Activated naive CD8-positive, alpha-beta T cell treated with anti-CD3 and anti-CD28 coated beads, Interleukin-2, amount 50 U/mL, for 16 hours (primary cell): ENCODE measurements around the gene SEC31B.
A peak's percentile ranks its signal among the peaks of the same experiment; 100 is the strongest.

ENCODE experiments used
- DNase-seq: peaks from one replicate; pipeline ENCODE4 v3.0.0-alpha.2; 2020; ENCODE audit warnings: low read depth, low spot score

The SEC31B gene

DNA sequence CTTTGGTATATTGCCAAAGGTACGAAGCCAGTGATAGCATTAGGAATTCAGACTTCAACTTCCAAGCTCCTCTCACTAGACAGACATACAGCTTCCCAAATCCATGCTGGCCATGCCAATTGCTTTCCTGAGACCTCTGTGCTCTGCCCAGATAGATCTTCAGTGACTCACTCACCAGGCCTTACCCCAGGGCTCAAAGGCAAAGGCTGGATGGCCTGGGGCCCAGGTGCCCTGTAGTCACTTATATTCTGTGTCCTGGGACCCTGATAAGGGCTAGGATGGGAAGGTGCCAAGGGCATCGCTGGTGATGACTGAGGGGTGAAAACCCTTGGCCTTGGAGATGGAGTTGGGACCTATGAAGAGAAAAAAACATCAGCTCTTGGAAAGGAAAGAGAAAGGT is 29.1 kb downstream of the SEC31B start:
- DNase-seq, result no peak

DNA sequence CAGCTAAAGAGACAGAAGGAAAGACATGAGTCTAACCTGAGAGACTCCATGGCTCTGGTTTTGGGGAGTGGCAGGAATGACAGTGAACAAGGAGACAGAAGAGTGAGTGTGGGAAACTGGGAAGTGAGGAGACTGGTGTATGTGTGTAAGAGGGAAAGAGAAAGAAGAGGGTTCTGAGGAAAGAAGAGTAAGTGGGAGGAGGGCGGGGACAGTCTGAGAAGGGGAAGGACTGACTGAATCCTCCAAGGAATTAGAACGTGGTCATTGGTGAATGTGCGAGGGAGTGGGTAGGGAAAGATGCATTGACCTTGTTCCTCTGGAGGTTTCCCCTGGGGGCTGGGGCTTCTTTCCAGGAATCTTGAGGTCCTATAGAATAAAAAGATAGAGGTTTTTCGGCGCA is 30.3 kb downstream of the SEC31B start:
- no peak for DNase-seq

DNA sequence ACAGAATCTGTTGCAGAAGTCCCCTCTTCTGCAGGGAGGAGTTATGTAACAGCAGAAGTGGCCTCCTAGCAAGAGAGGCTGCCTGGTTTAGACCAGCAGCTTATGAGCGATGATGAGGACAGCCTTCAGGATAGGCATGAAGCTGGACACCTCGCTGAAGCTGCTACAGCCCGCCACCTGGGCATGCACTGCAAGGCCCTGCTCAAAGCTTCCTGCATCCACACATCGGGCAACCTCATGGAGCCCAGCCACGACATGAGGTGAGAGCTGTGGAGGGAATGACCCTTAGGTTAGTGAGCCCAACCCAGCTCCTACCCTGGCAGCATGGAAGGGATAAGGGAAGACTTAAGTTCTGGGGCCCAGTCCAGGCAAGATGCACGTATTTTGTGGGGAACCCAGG is 32.1 kb downstream of the SEC31B start:
- no peak for DNase-seq

DNA sequence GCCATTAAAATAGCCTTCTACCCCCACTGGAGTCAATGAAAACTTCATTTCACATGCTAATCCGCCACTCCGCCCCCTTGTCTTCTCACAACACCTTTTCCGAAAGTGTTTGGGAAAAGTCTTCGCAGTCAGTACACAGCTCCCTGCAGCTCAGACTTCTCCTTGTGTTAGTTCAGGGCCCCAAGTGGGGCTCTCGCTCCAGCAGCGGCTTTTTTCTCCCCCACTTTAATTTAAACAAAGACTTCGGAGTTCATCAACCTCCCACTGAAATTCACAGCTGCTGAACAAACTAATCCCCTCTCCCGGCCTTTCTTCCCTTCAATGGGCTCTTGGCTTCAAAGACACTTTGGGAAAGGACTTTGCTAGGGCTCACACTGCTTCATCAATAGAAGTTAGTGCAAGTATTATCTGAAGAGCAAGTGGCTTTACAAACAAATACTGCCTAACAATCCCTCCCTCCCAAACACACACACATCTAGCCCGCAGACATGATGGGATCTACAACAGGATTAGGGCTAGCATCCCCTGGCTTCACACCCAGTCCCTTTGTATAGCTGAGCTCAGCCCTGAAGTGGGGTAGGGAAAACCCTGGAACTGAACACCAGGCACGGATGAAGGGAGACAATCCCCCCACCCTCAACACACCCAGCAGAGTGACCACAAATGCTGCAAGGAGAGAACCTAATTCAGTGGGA is 33.7 kb downstream of the SEC31B start:
- no peak for DNase-seq

DNA sequence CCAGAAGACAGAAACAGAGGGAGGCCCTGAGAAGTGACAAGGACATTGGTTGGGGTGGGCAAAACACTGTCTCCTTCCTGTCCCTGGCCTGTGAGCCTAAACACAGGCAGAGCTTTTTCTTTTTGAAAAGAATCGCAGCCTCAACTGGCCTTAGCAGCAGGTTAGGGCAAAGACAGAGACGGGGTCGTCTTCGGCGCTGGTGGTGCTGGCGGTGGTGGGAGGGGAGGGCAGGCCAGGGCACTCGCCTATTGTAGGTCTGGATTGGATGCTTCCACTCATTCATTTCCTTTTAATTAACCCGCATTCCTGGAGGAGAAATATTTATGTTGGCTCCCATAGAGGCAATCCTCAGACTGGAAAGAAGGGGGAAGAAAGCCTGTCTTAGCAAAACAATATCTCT is 34.3 kb downstream of the SEC31B start:
- DNase-seq, result no peak

DNA sequence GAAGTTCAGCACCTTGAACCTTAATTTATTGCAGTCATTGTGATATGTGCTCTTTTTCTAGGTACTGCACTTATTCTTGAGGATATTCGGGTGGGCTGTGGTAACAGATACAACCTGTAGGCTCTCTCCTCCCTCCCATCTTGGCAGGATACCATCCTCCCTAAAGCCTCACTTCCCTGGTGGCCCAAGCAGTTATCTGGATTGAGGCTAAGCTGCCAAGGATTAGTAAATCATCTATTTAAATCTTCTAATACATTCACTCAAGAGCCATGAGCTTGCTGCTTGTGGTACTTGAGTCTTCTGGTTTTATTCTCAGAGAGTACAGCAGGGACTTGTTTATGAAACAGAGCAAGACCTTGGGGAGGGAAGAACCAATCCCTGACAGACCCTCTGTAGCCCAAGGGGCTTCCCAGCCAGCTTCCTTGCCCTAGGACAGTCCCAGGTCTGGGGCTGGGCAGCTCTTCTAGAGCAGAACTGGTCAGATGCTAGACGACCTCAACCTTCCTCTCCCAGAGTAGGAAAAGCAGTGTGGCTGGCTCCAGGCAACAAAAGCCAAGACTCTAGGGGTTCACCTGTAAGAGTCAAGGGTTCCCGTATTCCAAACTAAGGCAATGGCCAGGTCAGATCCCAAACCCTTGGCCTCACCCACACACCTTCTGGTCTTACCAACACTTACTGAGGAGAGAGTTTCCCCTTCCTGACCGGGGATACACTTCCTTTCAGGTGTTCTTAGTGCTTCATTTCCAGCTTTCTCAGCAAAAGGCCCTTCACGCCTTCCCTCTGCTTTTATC is 35.6 kb downstream of the SEC31B start:
- no peak for DNase-seq

DNA sequence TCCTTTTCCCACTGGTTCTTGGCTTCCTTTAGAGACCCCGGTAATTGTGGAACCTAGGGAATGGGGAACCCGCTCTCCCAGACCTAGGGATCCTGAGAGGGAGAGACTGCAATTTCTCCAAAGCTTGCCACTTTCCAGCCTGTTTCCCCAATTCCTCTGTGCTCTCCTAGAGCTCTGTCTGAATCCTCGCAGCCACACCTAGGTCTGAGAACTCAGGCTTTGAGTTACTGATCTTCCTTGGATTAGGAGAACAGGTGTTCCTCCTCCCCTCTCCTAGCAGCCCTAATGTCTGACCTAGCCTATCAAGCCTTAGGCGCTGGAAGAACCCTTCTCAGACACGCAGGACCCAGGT is 36.9 kb downstream of the SEC31B start:
- no peak for DNase-seq

DNA sequence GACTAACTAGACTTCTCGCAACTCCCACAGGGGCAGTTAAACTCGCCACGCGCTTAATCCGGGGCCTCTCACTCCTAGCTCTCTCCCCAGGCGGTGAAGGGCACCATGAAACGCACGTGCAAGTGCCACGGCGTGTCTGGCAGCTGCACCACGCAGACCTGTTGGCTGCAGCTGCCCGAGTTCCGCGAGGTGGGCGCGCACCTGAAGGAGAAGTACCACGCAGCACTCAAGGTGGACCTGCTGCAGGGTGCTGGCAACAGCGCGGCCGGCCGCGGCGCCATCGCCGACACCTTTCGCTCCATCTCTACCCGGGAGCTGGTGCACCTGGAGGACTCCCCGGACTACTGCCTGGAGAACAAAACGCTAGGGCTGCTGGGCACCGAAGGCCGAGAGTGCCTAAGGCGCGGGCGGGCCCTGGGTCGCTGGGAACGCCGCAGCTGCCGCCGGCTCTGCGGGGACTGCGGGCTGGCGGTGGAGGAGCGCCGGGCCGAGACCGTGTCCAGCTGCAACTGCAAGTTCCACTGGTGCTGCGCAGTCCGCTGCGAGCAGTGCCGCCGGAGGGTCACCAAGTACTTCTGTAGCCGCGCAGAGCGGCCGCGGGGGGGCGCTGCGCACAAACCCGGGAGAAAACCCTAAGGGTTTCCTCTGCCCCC is 37.4 kb downstream of the SEC31B start:
- peak; percentile 44 for DNase-seq

DNA sequence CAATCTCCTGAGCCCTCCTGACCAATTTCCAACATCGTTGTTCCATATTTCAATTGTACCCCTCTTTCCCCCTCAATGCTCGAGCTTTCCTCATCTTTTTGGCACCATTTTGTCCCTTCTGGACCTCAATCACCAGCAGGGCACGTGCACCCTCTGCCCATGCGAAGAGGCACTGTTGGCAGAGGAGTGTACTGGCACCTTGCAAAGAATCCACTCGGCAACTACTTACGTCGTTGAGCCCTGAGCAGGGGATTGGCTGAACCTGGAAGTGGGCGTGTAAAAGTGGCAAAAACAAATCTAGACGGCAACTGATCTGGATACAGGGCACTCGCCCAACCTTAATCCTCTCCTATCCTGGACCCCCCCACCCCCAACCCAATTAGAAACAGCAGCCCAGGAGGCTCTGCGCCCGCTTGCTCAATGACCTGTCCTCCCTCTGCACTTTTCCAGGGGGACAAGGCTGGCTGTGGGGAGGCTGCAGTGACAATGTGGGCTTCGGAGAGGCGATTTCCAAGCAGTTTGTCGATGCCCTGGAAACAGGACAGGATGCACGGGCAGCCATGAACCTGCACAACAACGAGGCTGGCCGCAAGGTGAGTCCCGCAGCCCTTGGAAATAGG is 38.1 kb downstream of the SEC31B start:
- DNase-seq, result peak; percentile 76

DNA sequence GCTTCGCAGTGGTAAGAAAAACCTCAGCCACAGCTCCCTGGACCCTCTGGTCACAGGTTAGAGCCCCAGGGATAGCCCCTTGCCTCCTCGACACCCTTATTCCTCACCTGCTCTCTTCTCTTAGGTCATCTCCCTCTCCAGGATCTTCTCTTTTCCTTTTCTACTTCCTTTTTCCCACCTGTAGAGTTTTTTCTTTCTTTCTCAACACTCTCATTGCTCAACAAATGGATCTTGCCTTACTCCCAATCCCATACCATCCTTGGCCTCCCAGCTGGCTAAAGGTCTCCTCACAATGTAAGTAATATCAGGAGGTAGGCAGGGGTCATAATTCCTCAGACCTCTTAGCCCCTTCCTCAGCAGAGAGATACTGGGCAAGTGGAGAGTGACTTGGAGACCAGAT is 39.7 kb downstream of the SEC31B start:
- no peak for DNase-seq

DNA sequence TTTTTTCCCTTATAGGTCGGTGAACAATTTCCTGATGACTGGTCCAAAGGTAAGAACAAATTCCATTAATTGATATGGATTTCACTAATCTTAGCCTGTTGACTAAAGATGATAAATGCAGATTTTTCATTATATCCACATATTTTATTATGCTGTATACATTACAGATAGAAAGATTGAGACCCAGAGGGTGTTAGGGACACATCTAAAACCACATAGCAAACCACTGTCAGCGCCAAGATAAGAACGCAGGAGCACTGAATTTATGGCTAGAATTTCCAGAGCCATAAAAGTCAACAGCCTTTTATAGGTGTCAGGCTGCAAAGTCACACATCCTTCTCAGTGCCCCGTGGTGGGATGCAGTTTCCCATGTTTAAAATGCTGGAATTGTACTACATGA is 40.6 kb downstream of the SEC31B start:
- DNase-seq, result no peak

DNA sequence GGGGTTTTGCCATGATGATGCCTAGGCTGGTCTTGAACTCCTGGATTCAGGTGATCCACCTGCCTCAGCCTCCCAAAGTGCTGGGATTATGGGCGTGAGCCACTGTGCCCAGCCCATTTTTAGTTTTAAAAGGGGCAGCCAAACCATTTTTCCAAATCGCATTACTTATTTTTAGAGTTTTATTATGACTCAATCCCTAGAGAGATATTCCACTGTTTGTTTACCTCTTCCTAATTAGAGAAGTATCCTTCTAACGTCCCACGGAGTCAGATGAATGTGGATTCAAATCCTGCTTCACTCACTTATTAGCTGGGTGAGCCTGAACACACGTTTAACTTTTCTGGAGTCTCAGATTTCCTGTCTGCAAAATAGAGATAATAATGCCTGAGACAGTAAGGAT is 41.7 kb downstream of the SEC31B start:
- no peak for DNase-seq

DNA sequence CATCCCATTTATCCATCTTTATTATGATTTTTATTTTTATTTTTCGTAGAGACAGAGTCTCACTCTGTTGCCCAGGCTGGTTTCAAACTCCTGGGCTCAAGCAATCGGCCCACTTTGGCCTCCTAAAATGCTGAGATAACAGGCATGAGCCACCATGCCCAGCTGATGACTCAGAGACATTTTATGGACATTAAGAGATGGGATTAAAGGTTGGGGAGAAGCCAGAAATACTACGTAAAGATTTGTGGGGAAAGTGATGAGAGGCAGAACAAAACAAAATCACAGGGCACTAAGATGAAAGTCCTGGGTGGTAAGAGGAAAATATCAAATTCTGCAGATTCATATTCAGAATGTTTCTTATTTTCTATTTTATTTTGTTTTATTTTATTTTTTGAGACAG is 49.3 kb downstream of the SEC31B start:
- DNase-seq, result no peak

DNA sequence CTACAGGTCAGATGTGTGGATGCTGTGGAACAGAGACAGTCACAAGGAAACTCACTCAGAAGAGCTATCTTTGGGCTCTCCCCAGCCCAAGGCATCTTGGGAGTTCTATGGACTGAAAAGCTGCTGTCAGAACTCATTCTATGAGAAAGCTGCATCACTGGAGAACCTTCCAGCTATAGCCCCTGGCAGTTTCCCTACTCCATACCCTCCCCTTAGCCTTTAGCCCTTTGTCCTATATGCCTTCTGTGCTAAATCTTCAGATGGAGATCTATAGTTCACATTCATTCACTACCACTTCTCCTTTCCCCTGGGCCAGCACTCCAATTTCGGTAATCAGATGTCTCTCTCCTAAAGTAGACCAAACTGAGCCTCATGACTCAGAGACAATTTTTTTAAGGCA is 49.9 kb downstream of the SEC31B start:
- DNase-seq, result no peak

DNA sequence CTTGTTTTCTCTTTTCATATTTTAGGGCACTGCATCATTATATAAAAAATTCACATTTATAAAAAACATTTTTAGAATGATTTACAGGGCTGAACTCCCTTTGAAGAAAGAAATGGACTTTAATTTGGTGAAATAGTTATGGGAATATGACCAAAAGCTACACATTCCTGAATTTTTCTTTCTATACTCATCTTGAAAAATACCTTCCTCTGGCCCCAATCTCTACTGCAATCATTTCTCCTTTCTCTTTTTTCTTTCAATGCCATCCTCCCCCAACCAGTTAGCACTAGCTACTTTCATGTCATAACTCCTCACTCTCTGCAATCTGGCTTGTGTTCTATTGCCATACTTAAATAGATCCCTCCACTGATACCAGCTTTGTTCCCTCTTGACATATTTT is 50.7 kb downstream of the SEC31B start:
- no peak for DNase-seq

DNA sequence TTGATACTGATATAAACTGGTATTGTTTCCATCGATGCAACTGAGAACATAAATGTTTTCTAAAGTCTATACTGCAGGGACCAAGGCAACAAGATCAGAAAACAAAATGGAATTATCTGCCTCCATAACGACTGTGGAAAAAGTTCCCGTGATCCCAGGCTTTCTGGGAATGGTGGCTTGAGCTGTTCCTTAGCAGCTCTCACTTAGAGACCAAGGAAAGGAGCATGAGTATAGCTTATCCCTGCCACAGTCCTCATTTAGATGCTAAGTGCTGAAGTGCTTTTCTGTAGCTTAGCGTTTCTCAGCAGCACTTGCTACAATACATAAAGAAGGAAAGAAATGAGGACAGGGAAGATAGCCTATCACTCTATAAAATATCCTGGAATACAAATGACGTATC is 51.3 kb downstream of the SEC31B start:
- no peak for DNase-seq

DNA sequence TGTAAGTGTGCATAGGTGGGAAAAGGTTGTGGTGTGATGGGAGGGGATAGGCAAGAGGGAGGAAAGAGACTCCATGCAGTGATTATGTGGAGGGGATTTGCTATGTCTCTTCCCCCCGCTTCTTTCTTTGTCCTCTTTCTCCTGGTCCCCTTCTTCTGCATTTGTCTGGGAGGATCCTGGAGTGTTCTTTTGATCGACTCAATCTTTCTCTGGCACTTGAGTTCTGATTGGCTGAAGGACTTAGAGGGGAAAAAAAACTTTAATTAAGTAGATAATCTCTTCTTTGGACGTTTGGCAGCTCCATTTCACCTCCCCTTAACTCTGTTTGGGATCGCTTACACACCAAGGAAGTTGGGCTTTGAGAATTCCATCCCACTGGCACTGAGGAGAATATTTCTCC is 57.0 kb downstream of the SEC31B start, which contains the start of gene WNT8B:
Gene WNT8B, plus strand, starts transcription at position 301 of the 400 bp plus-strand sequence. CDS start 160 bp downstream, outside the sequence.
- DNase-seq, result no peak

DNA sequence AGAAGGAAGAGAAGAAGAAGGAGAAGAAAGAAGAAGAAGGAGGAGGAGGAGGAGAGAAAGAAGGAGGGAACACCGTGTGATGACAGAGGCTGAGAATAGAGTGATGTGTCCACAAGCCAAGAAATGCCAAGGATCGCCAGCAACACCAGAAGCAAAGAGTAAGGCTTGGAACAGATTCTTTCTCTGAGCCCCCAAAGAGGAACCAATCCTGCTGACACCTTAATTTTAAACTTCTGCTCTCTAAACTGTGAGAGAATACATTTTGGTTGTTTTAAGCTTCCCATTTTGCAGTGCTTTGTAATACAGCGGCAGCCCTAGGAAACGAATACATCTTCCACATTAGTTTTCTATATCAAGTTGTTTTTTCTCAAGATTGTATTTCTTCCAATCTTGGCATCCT is 70.7 kb downstream of the SEC31B start:
- DNase-seq, result no peak

DNA sequence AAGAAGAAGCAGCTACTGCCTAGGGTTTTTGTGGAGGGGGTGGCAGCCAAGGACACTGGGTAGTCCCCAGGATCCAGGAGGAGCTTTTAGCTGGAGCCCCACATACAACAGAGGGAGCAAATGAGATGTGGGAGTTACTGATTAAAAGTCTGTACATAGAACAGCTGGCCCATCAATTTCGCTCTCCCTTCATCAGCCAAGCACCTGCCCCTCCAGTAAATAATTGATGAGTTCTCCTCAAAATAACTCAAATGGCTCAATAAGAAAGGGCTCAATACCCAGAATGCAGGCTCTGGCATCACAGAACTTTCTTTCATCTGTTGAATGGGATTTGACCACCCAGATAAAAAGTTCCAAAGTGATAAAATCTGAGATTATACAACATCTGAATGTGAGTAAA is 72.0 kb downstream of the SEC31B start:
- DNase-seq, result no peak

DNA sequence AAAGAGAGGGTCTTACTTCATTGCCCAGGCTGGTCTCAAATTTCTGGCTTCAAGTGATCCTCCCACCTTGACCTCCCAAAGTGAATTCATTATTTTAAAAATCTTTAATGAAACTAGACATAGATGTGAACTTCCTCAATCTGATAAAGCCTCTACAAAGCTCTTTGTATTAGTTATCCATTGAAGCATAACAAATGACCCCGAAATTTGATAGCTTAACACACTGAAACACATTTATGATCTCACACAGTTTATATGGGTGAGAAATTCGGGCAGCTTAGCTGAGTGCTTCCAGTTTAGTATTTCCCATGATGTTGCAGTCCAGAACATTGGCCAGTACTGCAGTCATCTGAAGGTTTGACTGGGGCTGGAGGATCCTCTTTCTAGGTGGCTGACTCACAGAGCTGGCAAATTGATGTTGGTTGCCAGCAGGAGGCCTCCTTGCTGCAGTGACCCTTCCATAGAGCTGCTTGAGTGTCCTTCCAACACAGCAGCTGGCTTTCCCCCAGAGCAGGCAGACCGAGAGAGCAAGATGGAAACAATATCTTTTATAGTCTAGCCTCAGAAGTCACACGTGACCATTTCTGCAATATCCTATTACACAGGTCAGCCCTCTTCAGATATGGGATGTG is 73.4 kb downstream of the SEC31B start:
- no peak for DNase-seq

DNA sequence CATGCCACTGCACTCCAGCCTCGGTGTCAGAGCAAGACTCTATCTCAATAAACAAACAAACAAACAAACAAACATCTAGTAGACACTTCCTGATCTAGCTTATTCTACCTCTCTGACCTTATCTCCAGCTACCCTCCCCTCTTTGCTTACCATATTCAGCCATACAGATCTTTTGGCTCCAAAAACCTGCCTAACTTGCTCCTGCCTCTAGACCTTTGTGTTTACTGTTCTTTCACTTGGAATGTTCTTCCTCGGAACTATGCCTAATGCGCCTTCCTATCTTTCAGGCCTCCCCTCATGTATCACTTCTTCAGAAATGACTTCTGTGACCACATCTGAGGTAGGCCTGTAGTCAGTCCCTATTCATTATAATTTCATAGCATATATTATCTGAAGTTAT is 77.1 kb downstream of the SEC31B start:
- no peak for DNase-seq
